22Rv1 (cell line): ENCODE measurements around the gene CCT6A.

Experiments
- ZFX ChIP-seq: fragments of 450-650 bp; IDR thresholded peaks from 2 replicates; pipeline ENCODE4 v1.6.1; 2017; ENCODE audit warnings: antibody characterized with exemption, borderline replicate concordance
- TF ChIP-seq, protein P1 (sequence below): fragments of 450-650 bp; IDR thresholded peaks from 2 replicates; pipeline ENCODE4 v1.5.1; 2017; ENCODE audit warnings: mild to moderate bottlenecking

DNA sequence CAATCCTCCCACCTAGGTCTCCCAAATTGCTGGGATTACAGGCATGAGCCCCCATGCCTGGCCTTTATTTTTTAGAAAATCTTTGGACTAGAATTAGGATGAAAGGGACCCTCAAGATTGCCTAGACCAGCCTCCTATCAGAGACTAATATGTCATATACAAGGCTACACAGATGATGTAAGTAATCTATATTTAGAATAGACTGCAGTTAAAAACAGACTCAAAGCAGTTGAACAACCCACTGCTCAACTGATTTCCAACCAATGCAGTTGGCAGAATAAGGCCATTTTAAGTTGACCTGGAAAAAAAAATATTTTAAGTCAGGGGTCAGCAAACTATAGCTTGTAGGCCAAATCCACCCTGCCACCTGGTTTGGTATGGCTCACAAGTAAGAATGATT lies 28.1 kb upstream of the CCT6A start:
- TF ChIP-seq, protein P1, sequence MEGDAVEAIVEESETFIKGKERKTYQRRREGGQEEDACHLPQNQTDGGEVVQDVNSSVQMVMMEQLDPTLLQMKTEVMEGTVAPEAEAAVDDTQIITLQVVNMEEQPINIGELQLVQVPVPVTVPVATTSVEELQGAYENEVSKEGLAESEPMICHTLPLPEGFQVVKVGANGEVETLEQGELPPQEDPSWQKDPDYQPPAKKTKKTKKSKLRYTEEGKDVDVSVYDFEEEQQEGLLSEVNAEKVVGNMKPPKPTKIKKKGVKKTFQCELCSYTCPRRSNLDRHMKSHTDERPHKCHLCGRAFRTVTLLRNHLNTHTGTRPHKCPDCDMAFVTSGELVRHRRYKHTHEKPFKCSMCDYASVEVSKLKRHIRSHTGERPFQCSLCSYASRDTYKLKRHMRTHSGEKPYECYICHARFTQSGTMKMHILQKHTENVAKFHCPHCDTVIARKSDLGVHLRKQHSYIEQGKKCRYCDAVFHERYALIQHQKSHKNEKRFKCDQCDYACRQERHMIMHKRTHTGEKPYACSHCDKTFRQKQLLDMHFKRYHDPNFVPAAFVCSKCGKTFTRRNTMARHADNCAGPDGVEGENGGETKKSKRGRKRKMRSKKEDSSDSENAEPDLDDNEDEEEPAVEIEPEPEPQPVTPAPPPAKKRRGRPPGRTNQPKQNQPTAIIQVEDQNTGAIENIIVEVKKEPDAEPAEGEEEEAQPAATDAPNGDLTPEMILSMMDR, result no peak
- TF ChIP-seq ZFX, result no peak
